ENCODE data around the gene ORC4.

The ORC4 gene

GRCh38 chr2:148020111-148021058, at the start of gene ORC4:
TSS of gene ORC4 (minus strand) at chr2:148020737. CDS start at chr2:147975958, 44,779 bp downstream.
- DNase-seq (ENCODE audit: low read depth in 2 of 2, low spot score in 1 of 2): peak; percentile 91 to 97

DNA sequence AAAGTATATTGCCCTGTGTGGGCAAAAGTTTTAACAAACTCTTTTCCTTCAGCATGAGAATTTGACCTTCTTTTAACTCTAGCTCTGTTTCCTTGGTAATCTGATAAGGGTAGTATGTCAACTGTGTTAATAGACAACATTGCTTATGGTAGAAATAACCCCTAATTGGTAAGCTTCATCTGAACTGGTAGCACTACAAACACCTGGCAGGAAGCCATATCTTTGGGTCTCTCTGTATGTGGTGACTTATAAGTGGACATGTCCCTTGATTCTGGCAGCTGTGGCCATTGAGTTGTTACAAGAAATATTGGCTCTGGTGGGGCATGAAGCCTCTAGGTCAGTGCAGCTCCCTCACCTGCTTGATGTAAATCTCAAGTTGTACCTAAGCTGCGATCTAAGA, 47.3 kb upstream of the ORC4 start:
- DNase-seq (ENCODE audit: low read depth in 2 of 2, low spot score in 1 of 2): no peak

GRCh38 chr2:148065936-148066335, 45.4 kb upstream of the ORC4 start:
- DNase-seq (ENCODE audit: low read depth in 2 of 2, low spot score in 1 of 2): no peak

DNA sequence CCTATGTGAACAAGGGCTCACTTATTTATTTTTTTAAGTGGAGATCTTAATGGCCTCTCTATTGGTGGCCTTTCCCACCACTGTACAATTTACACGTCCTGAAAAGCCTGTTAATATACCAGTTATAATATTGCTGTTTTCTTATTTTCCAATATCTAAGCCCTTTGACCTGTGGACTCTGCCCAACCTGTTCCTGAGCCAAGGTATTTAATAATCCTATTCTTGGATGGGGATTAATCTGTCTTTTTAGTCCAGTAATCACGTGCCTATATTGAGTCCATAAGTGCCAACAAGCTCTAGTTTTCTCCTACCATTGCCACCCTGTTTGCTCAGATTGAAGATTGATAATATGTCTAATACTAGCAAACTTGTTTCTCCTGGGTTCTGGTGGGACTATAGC, 43.1 kb upstream of the ORC4 start:
- no peak for DNase-seq (ENCODE audit: low read depth in 2 of 2, low spot score in 1 of 2)

- no peak for DNase-seq (ENCODE audit: low read depth in 2 of 2, low spot score in 1 of 2)
Measured at GRCh38 chr2:148058641-148059040, 38.1 kb upstream of the ORC4 start.

GRCh38 chr2:148052687-148053086, 32.1 kb upstream of the ORC4 start:
- no peak for DNase-seq (ENCODE audit: low read depth in 2 of 2, low spot score in 1 of 2)

GRCh38 chr2:148049284-148049683, 28.7 kb upstream of the ORC4 start:
- DNase-seq (ENCODE audit: low read depth in 2 of 2, low spot score in 1 of 2): no peak

- no peak for DNase-seq (ENCODE audit: low read depth in 2 of 2, low spot score in 1 of 2)
Measured at GRCh38 chr2:148048475-148049221, 28.1 kb upstream of the ORC4 start.

DNA sequence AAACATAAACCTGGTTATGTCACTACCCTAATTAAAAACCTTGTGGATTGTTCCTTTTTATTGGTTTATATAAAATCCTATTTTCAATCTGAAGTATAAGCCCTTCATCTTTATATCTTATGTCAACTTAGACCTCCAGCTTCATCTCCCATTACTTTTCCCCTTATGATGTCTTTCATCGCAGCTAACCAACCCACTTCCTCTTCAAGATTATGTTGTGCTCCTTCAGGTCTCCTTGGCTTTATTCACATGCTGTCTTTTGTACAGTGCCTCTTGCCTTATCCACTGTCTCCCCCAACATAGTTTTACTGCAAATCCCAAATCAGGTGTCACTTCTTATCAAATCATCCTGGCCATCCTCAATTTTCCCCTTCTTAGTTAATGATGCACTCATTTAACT, 26.3 kb upstream of the ORC4 start:
- no peak for DNase-seq (ENCODE audit: low read depth in 2 of 2, low spot score in 1 of 2)

GRCh38 chr2:148044322-148044721, 23.8 kb upstream of the ORC4 start:
- no peak for DNase-seq (ENCODE audit: low read depth in 2 of 2, low spot score in 1 of 2)

DNA sequence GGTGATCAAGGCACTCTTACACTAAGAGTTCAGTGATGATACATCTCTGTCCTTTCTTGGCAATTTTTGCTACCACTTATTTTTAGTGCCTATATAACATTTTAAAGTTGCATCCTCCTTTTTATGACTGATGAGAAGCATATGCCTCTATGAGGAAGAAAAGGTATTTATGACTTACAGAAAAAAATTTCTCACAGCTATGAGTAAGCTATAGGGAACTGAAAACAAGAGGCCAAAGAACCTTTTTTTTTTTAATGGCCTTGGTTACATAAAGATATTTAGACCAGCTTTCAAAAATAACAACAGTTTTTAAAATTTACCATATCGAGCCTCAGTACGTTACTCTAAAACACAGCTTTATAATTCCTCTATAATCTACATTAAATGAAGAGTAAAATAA, 21.7 kb upstream of the ORC4 start:
- no peak for DNase-seq (ENCODE audit: low read depth in 2 of 2, low spot score in 1 of 2)

- DNase-seq (ENCODE audit: low read depth in 2 of 2, low spot score in 1 of 2): no peak
Measured at GRCh38 chr2:148039783-148040182, 19.2 kb upstream of the ORC4 start.

GRCh38 chr2:148032215-148032614, 11.7 kb upstream of the ORC4 start:
- DNase-seq (ENCODE audit: low read depth in 2 of 2, low spot score in 1 of 2): no peak

GRCh38 chr2:148031152-148031551, 10.6 kb upstream of the ORC4 start:
- DNase-seq (ENCODE audit: low read depth in 2 of 2, low spot score in 1 of 2): no peak

DNA sequence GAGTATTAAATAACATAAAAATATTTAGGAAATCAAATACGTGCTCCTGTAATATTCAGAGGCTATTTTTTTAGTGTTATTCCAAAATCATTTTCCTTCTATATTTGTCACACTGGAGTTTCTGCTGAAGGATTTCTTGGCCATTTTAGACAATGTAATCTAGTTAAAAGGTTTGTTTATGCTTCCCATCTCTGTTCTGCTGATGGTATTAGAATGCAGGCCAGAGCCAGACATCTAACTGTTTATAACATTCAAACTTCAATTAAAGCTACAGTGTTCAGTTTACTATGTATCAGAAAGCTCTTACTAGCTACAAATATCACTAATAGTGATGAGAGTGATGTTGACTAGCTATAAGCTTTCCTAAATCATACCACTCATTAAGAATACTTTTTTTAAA, 8.2 kb upstream of the ORC4 start:
- no peak for DNase-seq (ENCODE audit: low read depth in 2 of 2, low spot score in 1 of 2)

GRCh38 chr2:148027822-148028221, 7.3 kb upstream of the ORC4 start:
- DNase-seq (ENCODE audit: low read depth in 2 of 2, low spot score in 1 of 2): no peak

GRCh38 chr2:148026573-148026972, 6.0 kb upstream of the ORC4 start:
- DNase-seq (ENCODE audit: low read depth in 2 of 2, low spot score in 1 of 2): no peak

DNA sequence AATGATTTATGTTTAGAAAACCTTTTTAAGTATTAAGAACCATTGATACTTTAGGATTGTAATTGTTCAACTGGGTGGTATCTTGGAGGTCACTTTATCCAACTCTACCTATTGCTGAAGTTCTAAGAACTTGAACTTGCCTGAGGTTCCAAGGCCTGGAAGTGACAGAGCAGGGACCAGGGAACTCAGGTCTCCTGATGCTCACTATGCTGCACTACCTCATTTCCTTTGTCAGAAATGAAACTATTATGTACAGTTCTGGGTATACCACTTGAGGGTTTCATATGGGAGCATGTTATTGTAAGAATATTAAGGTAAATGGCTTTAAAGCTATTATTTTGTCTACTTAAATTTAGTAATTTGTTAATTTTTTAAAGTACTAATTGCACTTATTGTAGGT, 3.3 kb upstream of the ORC4 start:
- DNase-seq (ENCODE audit: low read depth in 2 of 2, low spot score in 1 of 2): no peak

GRCh38 chr2:148022882-148023281, 2.3 kb upstream of the ORC4 start:
- no peak for DNase-seq (ENCODE audit: low read depth in 2 of 2, low spot score in 1 of 2)

DNA sequence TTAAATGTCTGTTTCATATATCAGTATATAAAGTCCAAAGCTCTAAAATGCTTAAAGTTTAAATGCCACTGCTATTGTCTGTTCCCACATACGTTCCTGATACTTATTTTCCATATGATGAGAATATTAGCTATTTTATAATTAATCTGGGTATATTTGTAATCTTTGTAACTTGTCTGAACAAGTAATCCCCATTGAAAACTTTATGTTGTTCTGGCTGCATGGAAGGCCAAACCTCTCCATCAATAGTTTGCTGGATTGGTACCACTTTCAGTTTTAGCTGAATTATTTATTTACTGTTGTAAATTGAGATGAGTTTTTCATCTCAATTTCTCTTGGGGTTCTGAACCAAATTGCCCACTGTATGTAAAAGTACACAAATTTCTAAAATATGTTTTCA, 1.8 kb upstream of the ORC4 start:
- no peak for DNase-seq (ENCODE audit: low read depth in 2 of 2, low spot score in 1 of 2)

DNA sequence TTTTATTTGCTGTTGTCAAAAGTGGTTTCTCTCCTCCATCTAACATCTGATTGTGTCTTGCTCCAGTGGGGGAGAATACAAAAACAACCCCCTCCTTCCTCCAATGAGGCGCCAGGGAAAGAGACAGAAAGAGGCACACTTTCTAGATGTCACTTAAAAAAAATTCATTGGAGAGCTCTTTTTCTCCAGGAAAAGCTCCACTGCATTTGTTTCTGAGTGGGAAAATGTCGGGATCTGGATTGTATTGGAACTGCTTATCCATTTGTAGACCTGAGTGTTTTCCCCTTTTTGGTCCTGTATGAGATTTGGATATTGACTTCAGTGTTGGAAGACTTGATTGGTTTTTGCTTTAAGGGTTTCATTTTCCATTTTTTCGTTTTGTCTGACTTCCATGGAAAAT, 1.3 kb upstream of the ORC4 start:
- no peak for DNase-seq (ENCODE audit: low read depth in 2 of 2, low spot score in 1 of 2)
